IPS-11a (cell line): ENCODE results near the gene CFAP126.
"Not testable (repeated sequence)": the region's sequence is repeated elsewhere in the genome, so short reads cannot be mapped to it uniquely, and the experiment has no call there.

Experiments used
- H3K4me3 ChIP-seq: one replicate; pipeline ENCODE4 v1.5.1; 2013; ENCODE audit warnings: low read depth, low read length, control low read depth

The CFAP126 gene

DNA sequence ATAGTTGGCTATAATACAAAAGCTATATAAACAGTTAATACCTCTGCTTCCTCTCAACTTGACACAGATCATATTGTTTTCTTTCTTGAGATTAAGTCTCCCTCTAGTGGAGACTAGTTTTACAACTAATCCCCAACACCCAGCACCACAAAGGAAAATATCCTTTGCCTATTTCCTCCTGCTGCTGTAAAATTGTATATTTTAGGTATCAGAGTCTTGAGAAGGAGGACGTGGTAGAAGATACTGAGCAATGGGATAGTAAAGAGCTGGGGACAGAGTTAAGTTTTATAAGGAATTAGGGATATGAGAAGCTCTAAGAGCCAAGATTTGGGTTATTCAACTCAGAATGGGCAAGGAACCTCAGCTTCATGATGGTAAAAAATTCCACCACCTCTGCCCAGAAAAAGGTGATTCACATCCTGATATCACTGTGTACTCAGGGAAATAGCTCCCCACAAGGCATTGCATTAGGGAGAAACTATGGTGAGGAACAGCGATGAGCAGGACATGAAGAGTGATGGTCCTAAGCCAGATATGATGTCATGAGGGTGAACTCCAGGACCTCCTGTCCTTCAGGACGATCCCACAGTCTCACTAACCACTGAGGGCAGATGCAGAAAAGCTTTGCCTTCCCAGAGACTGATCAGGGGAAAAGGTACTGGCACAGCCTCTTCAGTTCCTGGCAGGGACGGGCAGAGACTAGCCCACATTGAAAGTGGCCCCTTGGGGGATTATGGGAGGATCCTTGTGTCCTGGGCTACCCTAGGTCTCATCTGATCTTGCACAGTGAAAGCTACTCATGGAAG lies 14.7 kb upstream of the CFAP126 start:
- H3K4me3 ChIP-seq: no peak overlapping the region

DNA sequence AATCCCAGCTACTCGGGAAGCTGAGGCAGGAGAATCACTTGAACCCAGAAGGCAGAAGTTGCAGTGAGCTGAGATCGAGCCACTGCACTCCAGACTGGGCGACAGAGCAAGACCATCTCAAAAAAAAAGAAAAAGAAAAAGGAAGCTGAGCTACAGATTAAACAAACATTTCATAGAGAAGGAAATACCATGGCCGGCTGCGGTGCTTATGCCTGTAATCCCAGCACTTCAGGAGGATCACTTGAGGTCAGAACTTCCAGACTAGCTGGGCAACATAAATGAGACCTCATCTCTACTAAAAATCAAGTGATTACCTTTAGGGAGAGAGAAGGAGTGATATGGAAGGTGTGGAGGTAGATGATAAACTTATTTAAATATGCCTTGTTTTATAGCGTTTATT lies 14.0 kb upstream of the CFAP126 start:
- no peak overlapping the region for H3K4me3 ChIP-seq

DNA sequence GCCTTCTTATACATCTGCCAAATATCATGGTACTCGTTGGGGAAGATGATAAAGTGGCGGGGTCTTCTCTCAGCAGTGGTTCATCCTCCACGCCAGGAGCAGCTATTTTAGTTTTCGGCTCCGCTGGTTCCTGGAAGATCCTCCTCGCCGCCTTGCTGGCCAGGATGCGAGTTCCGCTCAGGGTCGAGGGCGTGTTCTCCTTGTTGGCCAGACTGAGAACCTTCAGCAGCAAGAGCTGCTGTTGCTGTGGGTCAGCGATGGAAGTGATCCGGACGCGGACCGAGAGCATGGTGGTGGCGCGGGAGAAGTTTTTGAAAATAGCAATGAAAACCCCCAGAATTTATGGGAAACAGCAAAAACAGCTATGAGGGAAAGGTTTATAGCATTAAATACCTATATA lies 11.4 kb upstream of the CFAP126 start:
- H3K4me3 ChIP-seq: no peak overlapping the region

DNA sequence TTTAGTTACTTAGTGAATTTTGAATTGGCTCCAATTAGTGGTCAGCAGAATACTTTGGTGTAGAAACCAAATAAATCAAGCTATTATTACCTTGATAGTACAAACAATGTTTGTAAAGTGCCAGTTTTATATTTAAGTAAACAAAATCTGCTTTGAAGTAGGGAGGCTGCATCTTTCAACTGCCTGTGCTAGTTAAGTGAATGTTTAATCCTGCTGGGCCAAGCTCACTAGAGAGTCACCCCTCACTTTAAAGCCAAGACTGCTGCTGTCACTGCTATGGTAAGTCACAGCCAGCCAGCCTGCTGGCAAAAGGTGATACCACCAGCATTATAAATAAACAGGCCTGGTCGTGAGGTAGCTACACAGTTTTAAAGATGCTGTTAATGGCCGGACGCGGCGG lies 10.3 kb upstream of the CFAP126 start:
- H3K4me3 ChIP-seq: no peak overlapping the region

DNA sequence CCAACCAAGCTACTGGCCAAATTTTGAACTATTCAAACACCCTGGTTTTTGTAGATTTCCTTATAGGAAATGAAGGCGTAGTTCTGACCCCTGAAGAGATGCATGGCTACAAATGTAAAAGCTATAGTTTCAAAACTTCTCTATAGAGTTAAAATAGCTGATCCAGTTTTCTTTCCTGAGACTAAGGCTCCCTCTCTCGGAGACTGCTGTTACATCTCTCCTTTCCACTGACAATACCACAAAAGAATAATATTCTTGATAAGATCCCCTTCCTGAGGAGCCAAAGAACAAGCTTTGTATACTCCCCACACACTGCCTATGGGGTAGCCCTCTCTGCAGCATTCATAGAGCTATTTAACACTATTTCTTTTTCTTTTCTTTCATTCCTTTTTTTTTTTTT lies 6.7 kb upstream of the CFAP126 start:
- H3K4me3 ChIP-seq: no peak overlapping the region

DNA sequence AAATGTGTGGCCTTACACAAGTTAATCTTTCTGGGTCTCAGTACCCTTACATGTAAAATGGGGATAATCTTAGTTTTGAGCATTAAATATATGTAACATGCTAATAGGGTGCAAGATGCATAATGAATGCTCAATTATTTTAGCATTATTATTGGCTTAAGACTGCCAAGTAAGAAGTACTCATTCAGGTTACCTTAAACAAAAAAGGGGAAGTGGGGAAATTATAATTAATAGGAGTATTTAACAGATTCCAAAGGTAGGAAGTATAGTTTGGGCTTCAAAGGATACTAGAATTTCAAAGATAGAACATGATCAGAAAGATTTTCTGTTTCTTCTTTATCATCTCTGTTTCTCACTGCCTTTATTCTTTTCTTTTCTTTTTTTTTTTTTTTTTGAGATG lies 5.8 kb upstream of the CFAP126 start:
- H3K4me3 ChIP-seq: no peak overlapping the region

DNA sequence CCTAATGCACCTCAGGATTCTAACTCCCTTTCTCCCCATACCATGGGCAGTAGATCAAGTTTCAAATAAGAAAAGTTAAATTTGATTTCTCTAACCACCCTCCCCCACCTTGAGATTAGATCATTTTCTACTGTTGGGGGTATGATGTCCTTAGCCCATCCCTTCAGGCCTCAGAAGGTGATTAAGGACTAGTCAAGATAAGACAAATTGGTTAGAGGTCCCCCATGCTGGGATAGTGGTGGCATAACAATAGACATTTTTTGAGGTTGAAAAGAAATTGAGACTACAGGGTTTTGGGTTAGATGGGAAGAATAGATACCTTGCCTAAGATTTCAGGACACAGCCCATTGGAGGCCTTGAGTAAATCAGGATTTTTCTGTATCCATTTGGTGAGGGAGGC lies 2.5 kb downstream of the CFAP126 start:
- no peak overlapping the region for H3K4me3 ChIP-seq

DNA sequence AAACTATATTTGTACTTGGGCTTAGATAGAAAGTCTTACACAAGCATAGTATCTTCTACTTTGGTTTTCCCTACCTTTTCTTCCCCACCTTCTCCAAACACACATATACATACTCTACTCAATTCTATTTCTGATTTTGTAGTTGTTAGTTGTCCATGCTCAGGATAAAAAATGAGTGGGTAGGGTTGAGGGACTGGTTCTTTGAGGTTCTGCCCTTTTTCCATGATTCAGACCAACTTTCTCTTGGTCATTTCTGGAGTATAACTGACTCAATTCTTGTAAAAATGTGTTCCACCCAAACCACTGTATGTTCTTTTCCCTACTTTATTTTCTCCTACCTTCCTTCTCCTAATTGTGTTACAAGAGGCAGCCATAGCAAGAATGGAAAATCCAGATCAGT lies 3.3 kb downstream of the CFAP126 start:
- no peak overlapping the region for H3K4me3 ChIP-seq

DNA sequence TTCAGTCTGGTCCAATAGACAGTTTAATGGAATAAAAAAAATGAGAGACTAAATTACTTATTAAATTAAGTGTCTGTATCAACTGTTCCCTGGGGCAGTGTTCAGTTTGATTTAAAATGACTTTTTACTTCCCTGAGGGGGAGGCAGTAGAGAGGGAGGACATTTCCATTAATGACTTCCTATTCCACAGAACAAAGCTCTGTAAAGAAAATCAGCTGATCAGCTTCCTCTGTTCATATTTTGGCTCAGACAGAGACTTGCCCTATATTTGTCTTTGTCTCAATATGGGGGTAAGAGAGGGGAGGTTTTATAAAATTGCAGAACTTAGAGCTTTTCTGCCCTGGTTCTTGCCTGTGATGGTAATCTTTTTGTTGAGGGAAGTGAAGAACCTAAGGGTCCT lies 8.4 kb downstream of the CFAP126 start:
- no peak overlapping the region for H3K4me3 ChIP-seq

DNA sequence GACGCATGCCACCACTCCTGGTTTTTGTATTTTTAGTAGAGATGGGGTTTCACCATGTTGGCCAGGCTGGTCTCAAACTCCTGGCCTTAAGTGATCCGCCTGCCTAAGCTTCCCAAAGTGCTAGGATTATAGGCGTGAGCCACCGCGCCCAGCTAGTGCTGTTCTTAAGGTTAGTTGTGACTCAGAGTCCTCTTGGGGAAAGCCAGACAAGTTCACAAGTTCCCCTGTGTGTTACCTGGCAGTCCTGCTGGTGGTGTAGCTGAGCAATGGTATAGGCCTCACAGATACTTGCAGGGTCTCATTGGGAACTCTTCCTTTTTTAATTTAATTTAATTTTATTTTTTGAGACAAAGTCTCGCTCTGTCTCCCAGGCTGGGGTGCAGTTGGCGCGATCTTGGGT lies 10.6 kb downstream of the CFAP126 start:
- H3K4me3 ChIP-seq: no peak overlapping the region

DNA sequence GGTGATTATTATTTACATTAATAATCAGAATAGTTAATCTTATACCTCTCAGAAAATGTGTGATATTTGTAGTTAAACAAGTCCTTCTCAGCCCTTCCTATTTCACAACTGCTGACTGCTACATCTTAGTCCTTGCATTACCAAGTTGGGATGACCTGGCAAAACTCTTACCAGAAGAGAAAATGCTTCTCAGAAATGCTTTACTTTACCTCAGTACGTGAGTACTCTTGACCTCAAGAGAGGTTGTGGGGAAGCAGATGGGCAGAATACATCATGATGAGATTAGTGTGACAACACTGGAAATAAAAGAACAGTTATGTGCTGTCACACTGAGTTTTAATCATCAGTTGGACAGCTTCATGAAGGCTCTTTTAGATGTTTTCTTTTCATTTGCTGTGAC lies 16.2 kb downstream of the CFAP126 start:
- no peak overlapping the region for H3K4me3 ChIP-seq

DNA sequence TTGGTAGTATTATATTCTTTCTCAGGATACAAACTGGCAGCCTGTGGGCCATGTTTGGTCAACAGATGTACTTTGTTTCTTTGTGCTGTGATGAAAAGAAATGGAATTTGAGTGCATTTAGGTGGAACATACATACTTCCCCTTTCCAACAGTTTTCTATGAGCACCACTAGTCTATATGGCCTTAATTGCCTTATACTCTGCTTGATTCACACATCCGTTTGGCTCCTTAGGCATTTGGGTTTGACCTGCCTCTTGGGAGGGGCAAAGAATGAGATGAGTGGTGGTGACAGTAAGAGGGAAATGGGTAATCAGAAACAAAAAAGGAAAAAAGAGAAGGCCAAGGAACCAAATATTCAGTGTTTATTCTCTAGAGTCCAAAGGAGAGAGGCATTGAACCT lies 17.0 kb downstream of the CFAP126 start:
- no peak overlapping the region for H3K4me3 ChIP-seq

DNA sequence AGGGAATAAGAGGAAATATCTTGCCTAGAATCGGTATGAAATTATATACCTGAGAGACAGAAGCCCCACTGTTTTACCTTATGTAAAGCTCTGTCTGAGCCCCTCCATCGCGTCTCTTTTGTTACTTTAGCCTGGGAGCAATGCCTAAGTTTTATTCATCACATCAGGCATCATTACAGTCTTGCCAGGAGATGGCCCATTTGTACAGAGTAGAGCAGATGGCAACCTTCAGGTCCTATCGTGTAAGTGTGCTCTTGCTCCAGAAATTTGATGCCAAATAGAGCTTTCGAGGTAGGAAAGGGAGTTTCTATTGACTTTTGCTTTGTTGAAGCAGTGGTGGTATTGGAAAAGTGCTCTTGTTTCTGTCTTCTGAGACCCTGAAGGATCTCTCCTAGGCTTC lies 24.9 kb downstream of the CFAP126 start:
- no peak overlapping the region for H3K4me3 ChIP-seq

DNA sequence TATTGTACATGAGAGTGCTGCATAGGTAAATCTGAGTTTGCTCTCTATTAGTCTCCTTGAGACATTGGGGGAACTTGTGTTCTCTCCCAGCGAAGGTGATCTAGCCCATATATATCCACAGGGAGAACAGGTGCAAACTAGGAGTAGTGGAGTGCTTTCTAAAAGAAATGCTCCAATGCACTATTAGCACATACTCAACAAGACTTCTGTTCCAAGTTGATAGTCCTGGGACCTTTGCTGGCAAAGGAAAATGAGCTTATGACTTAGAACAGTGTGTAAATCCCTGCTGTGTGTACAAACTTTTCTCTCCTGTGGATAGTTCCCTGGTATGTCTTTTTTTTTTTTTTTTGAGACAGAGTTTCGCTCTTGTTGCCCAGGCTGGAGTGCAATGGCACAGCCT lies 25.5 kb downstream of the CFAP126 start:
- H3K4me3 ChIP-seq: no peak overlapping the region

DNA sequence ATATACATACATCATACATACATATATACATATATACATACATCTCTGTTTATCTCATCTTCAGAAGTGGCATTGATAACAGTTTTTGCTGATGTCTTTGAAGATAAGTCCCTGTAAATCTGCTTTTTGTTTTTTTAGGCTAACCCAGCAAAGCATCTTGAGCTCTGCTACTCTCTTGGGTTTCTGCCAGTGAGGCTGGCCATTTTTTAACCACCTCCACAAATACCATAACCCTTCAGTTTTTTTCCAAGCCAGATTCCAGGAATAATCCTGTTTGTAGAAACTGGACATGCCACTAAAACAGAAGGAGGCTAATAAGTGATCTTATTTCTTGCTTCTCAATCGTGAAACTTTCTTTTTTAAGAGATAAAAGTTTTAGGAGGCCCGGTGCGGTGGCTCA lies 31.9 kb downstream of the CFAP126 start:
- no peak overlapping the region for H3K4me3 ChIP-seq

DNA sequence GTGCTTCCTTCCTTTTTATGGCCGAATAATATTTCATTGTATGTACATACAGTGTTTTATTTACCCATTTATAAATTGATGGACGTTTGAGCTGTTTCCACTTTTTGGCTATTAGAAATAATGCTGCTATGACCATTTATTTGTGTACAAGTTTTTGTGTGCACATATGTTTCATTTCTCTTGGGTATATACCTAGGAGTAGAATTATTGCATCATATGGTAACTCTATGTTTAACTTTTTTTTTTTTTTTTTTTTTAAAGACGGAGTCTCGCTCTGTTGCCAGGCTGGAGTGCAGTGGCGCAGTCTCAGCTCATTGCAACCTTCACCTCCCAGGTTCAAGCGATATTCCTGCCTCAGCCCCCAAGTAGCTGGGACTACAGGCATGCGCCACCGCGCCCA lies 34.5 kb downstream of the CFAP126 start:
- H3K4me3 ChIP-seq: no peak overlapping the region

DNA sequence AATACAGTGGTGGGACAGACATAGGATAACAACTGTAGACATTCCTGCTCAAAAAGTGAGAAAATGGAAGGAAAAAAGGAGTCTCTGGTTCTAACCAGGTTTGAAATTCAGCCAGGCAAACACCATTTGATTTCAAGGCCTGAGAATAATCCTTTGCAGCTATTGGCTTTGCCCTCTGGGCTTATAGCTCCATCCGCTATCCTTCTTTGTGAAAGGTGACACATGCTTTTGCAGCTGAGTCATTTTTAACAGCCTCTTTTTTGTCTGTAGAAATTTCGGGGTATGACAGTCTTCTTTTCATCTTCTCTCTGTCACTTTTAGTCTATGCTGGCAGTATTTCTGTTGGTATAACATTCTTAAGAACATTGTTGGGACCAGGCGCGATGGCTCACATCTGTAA lies 37.3 kb downstream of the CFAP126 start:
- H3K4me3 ChIP-seq: no peak overlapping the region

DNA sequence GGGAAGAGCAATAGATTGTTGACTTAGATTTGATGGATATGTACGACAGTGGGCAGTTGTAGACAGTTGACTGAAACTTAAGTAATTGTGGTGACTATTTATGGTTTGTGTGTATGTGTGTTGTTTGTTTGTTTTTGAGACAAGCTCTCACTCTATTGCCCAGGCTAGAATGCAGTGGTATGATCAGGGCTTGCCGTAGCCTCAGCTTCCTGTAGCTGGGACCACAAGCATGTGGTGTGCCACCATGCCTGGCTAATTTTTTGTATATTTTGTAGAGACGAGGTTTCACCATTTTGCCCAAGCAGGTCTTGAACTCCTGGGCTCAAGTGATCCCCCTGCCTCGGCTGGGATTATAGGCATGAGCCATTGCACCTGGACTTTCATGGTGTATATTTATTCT lies 43.7 kb downstream of the CFAP126 start:
- H3K4me3 ChIP-seq: no peak overlapping the region

DNA sequence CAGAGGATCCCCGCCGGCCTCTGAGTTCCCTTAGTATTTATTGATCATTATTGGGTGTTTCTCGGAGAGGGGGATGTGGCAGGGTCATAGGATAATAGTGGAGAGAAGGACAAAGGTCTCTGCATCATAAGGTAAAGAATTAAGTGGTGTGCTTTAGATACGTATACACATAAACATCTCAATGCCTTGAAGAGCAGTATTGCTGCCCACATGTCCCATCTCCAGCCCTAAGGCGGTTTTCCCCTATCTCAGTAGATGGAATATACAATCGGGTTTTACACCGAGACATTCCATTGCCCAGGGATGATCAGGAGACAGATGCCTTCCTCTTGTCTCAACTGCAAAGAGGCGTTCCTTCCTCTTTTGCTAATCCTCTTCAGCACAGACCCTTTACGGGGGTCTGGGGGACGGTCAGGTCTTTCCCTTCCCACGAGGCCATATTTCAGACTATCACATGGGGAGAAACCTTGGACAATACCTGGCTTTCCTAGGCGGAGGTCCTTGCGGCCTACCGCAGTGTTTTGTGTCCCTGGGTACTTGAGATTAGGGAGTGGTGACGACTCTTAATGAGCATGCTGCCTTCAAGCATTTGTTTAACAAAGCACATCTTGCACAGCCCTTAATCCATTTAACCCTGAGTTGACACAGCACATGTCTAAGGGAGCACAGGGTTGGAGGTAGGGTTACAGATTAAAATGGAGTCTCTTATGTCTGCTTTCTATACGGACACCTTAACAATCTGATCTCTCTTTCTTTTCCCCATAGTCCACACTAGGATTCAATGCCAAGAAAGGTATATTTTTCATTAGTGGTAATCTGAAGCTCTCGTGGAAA lies 51.6 kb downstream of the CFAP126 start:
- H3K4me3 ChIP-seq: not testable (repeated sequence)
